BJ (cell line): ENCODE data around the gene TMCO2. TPM values are rescaled to one million over a fixed set of nuclear protein-coding genes. Genes with fewer than 3 reads are reported as not detected.
"Not testable (repeated sequence)": the region's sequence is repeated elsewhere in the genome, so short reads cannot be mapped to it uniquely, and the experiment has no call there.

ENCODE experiments used
- CTCF ChIA-PET: fragments of 350-600 bp; formaldehyde crosslinking; extraction: SDS; loops from one replicate; lab custom pipeline; 2021; ENCODE audit warnings: antibody characterized with exemption, inconsistent platforms; lab: Yijun Ruan, JAX
- POLR2A ChIA-PET: fragments of 300-600 bp; sonication (Branson Sonifier 250); formaldehyde crosslinking; extraction: SDS; loops from one replicate; lab custom pipeline; 2021; ENCODE audit warnings: antibody characterized with exemption; lab: Charles Lee
- DNase-seq: peaks from one replicate; pipeline ENCODE4 v3.0.0-alpha.2; 2011; ENCODE audit warnings: low read depth
- H3K27me3 ChIP-seq: 2 replicates; pipeline ENCODE4 v1.6.0; 2011; ENCODE audit warnings: low read length; ENCODE audit not compliant: control insufficient read depth, insufficient read depth
- H3K36me3 ChIP-seq: 2 replicates; pipeline ENCODE4 v1.5.1; 2011; ENCODE audit warnings: low read length; ENCODE audit not compliant: control insufficient read depth, insufficient read depth
- H3K4me3 ChIP-seq: 2 replicates; pipeline ENCODE4 v1.5.1; 2011; ENCODE audit warnings: low read depth, mild to moderate bottlenecking, control low read depth, low read length
- polyA minus RNA-seq: library from RNA; depleted of rRNA, polyadenylated mRNA; stranded (reverse); fragments of >200 nt; gene quantifications from 2 replicates; pipeline ENCODE4 v1.2.3, GENCODE V29; 2011; rRNA and poly(A)+ RNA removed
- polyA plus RNA-seq: library from polyadenylated mRNA; depleted of rRNA; stranded (reverse); fragments of >200 nt; gene quantifications from 2 replicates; pipeline ENCODE4 v1.2.3, GENCODE V29; 2011; rRNA removed
- TF ChIP-seq, protein P1 (sequence below): IDR thresholded peaks from 2 replicates; pipeline ENCODE4 v1.5.1; 2011; ENCODE audit warnings: low read depth, mild to moderate bottlenecking, control low read depth, inconsistent platforms, low read length, moderate library complexity; ENCODE audit not compliant: insufficient read depth

TMCO2 gene
- polyA plus RNA-seq (not detected in 2 replicates), polyA minus RNA-seq (not detected in 2 replicates)

- POLR2A ChIA-PET: no interaction called here
- Histone ChIP-seq H3K36me3 (no peaks in the 10 kb centered on the region), H3K27me3 (no peaks in the 10 kb centered on the region), H3K4me3 (no peak within 1 kb of the TSS)
- CTCF ChIA-PET: interaction anchor here (1.1 kb wide), 1 partner anchor 10 kb away, joined by 3 read pairs; no protein-coding TSS in a partner anchor
- TF ChIP-seq, protein P1, sequence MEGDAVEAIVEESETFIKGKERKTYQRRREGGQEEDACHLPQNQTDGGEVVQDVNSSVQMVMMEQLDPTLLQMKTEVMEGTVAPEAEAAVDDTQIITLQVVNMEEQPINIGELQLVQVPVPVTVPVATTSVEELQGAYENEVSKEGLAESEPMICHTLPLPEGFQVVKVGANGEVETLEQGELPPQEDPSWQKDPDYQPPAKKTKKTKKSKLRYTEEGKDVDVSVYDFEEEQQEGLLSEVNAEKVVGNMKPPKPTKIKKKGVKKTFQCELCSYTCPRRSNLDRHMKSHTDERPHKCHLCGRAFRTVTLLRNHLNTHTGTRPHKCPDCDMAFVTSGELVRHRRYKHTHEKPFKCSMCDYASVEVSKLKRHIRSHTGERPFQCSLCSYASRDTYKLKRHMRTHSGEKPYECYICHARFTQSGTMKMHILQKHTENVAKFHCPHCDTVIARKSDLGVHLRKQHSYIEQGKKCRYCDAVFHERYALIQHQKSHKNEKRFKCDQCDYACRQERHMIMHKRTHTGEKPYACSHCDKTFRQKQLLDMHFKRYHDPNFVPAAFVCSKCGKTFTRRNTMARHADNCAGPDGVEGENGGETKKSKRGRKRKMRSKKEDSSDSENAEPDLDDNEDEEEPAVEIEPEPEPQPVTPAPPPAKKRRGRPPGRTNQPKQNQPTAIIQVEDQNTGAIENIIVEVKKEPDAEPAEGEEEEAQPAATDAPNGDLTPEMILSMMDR: no peak
- no peak for DNase-seq
Measured at GRCh38 chr1:40247655-40248054, at the start of gene TMCO2. TSS of gene TMCO2 (plus strand) at chr1:40247937. CDS start at chr1:40247994, 57 bp downstream.

DNA sequence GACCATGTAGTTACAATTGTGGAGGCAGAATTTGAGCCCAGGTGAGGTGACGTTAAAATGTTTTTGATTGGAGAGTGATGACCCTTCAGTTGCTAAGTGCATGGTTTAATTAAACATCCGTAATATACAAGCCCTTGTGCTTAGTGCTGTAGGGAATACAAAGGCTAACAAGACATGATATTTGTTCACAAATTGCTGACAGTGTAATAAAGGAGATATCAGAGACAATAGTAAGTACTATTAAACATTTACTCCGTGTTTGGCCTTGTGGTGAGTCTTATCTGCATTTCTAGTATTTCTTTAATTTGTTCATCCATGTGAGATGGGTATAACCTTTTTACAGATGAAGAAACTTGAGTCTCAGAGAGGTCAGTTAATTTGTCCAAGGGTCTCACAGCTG, 48.6 kb upstream of the TMCO2 start:
- TF ChIP-seq, protein P1: no peak
- POLR2A ChIA-PET: no interaction called here
- H3K36me3 ChIP-seq: peaks cover 3% of the 10 kb centered on the region
- no peak overlapping the region for H3K4me3 ChIP-seq
- CTCF ChIA-PET: no interaction called here
- no peaks in the 10 kb centered on the region for H3K27me3 ChIP-seq
- DNase-seq: no peak

GRCh38 chr1:40204856-40205255, 42.9 kb upstream of the TMCO2 start:
- DNase-seq: no peak
- no peak overlapping the region for H3K4me3 ChIP-seq
- TF ChIP-seq, protein P1: no peak
- H3K36me3 ChIP-seq: no peaks in the 10 kb centered on the region
- POLR2A ChIA-PET: no interaction called here
- CTCF ChIA-PET: interaction anchor here (0.8 kb wide), 1 partner anchor 32 kb away, joined by 5 read pairs; no protein-coding TSS in a partner anchor
- no peaks in the 10 kb centered on the region for H3K27me3 ChIP-seq

DNA sequence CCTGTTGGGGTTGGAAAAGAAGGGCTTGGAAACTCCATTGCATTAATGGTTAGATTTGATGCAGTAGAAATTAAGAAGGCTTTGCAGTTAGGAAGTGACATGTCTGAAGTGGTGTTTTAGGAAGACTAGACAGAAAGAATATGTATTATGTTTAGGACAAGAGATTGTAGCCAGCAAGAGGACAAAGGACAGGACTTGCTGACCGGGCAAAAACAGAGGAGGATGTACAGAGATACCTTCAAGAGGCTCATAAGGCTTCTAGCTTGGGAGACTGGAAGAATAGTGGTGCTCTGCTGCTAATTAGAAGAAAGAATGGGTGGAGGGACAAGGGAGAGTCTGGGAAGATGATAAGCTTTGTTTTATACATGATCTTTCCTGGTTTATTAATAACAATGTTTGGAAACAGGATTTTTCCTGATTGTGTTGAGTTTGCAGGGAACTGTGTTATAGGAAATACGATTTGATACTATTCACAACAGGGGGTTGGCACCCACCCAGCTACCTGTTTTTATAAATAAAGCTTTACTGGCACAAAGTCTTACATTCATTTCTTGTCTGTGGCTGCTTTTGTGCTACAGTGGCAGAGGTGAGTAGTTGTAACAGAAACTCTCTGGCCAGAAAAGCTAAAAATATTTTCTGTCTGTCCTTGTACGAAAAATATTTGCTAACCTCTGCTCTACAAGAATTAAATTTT, 37.1 kb upstream of the TMCO2 start:
- no peak for DNase-seq
- TF ChIP-seq, protein P1: no peak
- POLR2A ChIA-PET: no interaction called here
- no peaks in the 10 kb centered on the region for H3K27me3 ChIP-seq
- H3K4me3 ChIP-seq: no peak overlapping the region
- no peaks in the 10 kb centered on the region for H3K36me3 ChIP-seq
- CTCF ChIA-PET: interaction anchor here (0.7 to 1.2 kb wide), 2 partner anchors 10 to 16 kb away, joined by 3 to 4 read pairs; no protein-coding TSS in a partner anchor

- TF ChIP-seq, protein P1: no peak
- ChIA-PET CTCF (interaction anchor here (1.1 kb wide), 1 partner anchor 120 kb away, joined by 3 read pairs; no protein-coding TSS in a partner anchor), POLR2A (no interaction called here)
- Histone ChIP-seq H3K36me3 (no peaks in the 10 kb centered on the region), H3K27me3 (no peaks in the 10 kb centered on the region), H3K4me3 (no peak overlapping the region)
- DNase-seq: no peak
Measured at GRCh38 chr1:40218333-40218732, 29.4 kb upstream of the TMCO2 start.

GRCh38 chr1:40221471-40221905, 26.2 kb upstream of the TMCO2 start:
- H3K27me3 ChIP-seq, CTCF ChIA-PET, POLR2A ChIA-PET, H3K36me3 ChIP-seq, DNase-seq, H3K4me3 ChIP-seq: not testable (repeated sequence)
